Activated naive CD4-positive, alpha-beta T cell treated with Interleukin-2 at 50 U/mL for 16 hours (primary cell): ENCODE data around the gene PDZRN4.

Source experiments
- DNase-seq: peaks from one replicate; pipeline ENCODE4 v3.0.0-alpha.2; 2020

Gene PDZRN4

DNA sequence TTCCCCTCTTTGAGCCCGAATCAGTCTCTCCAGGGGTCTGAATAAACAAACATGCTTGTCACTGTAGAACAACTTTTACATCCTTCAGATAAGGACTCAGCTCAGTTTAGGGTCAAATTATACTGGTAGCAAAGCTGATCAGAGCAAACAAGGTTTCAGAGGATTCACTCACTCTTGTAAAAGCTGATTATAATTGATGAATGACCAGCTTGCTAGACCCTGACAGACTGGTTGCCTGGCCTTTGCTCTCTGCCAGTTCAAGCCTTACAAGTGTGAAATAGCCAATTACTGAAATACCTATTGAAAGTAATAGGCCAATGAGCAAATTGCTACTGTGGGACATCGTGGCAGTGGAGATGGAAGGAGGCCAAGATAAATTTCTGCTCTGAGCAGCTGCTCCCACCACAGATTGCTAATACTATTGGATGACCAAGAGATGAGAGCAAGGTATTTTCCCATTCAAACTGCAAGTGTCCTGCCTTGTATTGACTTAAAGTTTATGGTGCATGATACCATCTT, 177.6 kb downstream of the PDZRN4 start:
- no peak for DNase-seq

DNA sequence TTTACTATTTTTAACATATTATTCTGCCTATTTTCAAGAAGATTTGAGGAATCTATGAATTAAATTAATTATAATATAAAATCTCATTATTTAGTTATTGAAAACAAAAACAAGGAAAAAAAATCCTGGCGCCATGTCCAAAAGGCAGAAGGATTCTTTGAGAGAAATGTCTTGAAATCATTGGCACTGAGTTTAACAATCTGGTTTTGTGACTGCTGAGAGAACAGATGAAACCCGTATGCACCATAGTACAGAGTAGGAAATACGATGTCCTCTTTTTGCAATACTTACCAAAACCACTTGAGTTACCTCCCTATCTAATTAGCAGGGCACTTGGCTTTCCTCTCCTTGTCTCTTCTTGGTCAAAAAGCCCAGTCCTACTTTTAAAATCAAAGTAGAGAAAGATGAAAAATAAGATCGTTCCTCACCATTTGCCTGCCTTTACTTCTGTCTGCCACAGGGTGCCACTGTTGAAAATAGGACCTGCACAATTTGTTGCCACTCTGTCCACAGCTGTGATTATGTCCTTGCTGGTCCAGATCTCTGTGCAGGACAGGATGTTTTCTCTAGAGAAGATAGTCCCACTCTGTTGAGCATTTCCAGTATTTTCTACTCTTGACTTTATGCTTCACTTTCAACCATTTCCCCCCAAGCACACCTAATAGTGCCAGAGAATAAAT, 179.7 kb downstream of the PDZRN4 start:
- DNase-seq, result no peak

DNA sequence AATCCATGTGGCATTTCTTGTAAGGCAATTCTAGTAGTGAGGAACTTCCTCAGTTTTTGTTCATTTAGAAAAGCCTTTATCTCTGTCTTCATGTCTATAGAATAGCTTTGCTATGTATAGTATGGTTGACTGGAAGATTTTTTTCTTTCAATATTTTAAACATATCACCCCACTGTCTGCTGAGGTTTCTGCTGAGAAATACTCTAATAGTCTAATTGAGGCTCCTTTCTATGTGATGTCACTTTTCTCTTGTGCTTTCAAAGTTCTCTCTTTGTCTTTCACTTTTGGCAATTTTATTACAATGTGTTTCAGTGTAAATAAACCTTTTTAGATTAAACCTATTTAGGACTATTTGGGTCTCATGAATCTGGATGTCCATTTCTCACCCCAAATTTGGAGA, 192.8 kb downstream of the PDZRN4 start:
- DNase-seq, result no peak

DNA sequence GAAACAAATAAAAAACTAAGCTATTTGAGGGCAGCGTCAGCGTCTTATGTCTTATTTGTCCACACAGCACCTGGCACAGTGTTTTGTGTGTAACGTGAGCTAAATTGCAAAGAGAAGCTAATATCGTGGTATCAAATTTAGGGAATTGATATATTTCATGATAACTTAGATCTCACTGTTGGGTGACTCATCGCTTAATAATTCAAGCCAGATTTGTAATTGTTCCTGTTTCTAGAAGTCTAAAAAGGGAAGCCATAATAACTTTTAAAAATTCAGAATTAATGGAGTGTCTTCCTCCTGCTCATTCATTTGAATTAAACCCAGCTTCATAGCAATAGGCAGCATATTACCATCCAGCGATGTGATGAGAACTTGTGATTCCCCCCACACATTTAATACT, 214.7 kb downstream of the PDZRN4 start:
- DNase-seq, result no peak

DNA sequence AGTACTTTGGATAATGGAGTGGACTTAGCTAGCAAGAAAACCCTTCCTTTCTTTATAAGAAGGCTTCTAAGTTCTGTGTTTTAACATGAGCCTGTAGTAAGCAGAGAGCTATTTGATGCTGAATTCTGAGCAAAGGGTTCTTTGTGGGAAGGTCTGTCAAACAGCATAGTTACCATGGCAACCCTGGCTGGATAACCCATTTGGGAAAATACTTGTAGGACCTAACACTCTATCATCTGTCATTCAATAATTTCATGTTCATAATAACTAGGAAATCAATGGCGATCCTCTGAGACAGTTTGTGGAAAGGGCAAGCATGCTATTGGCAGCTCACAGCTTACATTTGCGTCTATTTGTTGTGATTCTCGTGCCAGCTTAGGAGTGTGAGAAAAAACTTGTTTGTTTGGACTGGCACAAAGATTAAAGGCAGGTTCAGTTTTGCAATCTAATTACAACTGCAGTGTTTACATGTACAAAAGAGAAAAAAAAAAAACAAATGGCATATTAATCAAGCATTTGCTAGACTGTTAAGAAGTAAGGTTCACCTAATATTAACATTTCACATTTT, 219.2 kb downstream of the PDZRN4 start:
- no peak for DNase-seq

DNA sequence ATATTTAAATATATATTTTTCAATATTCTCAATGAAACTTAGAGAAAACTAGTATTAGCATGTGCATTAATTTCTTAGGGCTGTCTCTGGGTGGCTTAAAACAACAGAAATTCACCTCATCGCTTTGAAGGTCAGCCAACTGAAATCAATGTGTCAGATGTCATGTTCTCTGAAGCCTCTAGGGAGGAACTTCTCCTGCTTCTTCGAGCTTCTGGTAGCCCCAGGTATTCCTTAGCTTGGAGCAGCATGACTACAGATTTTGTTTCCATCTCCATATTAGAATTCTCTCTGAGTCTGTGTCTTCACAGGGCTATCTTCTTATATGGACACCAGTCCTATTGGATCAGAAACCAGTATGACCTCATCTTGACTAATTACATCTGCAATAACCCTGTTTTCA, 221.5 kb downstream of the PDZRN4 start:
- no peak for DNase-seq

DNA sequence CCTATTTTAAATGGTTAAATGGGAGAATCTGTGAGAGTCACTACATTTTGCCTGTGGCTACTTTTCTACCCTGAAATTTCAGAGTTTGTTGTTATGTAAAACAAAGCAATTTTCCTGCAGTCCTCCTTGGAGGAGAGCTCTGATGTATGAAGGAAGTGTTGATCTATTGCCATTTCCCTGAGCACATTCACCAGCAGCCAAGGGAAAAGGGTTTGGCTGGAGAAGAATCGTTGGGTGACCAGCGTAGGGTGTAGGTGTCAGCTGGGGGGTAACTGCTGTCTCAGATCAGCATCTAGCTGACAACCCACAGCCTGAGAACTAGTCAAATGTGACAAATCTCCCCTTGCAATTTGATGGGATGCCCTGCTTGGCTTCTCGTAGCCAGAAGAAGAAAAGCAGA, 230.5 kb downstream of the PDZRN4 start:
- DNase-seq, result no peak

DNA sequence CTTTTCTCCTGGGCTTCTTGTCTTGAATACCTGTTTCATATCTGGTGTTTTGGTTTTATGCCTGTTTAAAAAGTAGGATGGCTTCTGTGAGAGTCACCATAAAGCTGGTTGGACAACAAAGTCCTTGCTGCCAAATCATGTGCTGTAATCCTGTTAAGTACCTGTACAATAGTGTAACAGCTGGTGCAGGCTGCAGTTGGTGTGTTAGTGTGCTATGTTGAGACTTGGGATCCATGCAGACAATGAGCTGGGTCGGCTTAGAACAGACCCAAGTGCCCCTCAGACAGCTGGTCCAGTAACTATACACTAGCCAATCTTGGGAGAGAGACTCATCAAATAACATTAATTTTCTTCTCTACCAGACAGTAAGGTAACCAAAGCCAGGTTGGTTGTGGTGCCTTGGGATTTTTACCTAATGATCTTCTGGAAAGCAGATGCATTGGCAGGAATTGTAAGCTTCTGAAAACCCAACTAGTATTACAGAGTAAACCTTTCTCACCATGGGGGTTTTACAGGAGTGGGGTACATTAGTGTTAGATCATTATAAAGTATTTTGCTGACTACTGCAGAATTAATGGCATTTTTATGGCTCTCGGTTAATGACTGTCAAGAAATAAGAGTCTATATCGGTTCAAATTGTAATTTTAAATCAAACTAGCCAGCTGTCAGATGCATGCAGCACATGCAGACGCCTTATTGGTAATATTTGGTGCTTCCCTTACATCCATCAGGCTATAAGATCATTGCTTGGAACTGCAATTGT, 231.2 kb downstream of the PDZRN4 start:
- DNase-seq, result no peak

DNA sequence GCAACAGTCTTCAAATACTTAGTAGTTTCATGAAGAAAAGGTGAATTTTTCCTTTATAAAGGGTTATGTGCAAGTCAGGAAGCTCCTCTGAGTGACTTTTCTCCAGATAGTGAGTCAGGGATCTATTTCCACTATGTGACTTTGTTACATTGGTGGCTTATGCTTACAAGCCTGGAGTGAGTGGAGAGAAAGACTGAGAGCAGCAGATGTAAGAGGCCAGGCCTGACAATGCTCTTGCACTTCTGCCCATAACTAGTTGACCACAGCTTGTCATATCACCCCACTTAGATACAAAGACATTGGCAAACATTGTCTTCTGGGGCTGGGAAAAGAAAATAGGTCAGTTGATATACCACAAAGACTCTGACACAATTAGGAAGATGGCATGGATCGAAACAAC, 236.5 kb downstream of the PDZRN4 start:
- DNase-seq, result no peak

DNA sequence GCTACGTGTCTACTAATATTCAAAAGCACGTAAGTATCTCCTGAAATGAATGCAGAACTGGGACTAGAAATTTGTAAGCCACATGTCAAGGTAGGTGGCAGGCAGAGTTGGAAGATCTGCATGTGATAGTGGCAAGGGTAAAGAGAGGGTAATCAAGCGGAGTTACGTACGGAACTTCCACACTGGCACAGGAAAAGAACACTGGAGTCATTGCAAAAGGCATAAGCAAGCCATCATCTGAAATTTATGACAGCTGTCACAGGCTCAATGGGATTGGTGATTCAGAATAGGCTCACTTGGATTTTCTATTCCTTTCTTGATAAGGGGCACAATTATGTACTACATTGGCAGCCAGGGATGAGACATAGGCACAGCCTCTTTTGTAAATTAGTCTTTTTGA, 245.3 kb downstream of the PDZRN4 start:
- no peak for DNase-seq

DNA sequence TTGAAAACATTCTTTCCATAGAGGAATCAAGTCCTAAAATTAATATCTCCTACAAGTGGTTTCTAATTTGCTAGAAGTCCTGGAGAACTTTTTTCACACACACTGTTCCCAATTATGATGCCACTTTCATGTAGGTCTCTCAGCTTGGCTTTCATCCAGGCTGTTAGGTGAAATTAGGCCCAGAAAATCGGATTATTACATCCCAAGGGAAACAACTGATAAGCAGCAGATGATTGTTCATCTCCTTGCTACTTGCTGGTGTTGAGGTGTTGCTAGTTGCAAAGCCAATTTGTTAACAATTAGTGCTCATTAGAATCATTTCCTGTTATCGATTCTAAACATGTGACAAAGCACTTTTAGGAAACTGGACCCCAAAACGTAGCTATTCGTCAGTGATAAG, 248.0 kb downstream of the PDZRN4 start:
- DNase-seq, result no peak

DNA sequence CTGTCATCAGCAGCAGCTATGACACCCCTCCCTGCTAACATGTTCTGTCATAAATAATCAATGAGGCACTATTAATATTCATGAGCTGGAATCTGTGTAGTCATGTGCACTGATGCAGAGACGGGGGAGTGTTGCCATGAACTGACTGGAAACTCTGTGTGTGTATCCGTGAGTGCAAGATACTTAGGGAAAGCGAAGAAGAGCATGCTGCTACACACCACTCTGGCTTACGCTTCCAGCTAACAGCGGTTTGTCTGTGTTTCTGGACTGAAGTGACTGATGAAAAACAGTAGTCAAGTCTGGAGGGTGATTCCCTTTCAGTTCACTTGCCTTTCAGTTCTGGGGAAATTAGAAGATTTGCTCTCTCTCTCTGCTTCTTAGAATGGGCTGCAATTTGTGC, 249.4 kb downstream of the PDZRN4 start:
- no peak for DNase-seq

DNA sequence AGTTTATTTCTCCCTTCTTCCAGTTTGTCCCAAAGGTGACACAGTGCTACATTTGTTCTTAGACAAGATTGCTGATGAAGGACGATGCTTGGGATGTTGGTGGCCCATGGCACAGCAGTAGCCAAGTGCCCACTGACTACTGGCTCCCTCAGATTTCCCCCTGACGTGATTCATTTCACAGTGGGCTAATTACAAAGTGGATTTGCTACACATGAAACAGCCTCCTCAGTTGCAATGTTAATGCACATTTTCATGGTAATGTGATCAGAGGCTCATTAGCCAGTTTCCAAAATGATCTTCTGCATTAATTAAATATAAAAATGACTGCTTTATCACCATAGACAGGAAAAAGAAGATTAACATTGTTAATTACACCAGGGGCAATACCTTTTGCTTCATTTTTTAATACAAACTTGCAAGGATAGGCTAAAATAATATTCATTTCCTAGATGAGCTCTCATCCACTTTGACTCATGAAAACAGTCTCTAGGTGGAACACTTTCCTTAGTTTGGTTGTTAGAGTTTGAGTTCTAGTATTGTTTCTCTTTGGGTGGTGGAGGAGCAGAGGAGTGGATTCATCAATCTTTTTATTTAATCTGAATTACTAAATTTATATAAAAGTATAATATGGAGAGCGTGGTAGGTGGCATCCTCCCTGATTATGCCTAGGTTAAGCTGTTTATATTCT, 250.9 kb downstream of the PDZRN4 start:
- DNase-seq, result no peak

DNA sequence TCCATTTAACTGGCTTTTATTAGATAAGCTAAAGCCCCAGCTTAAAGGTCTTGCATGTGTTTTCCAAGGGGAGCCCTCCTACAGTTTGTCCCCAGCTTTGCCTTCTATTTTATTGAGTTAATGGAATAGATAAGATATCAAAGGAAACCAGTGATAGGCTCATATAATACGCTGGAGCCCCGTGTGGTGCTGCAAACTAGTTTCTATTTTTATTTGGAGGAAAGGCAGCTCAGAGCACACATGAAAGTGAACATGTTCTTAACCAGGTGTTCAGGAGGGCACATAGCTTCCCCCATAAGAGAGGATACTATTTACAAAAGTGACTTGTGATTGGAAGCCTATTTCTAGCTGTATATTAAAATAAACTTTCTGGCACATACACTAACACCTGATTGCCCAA, 251.7 kb downstream of the PDZRN4 start:
- DNase-seq, result no peak

DNA sequence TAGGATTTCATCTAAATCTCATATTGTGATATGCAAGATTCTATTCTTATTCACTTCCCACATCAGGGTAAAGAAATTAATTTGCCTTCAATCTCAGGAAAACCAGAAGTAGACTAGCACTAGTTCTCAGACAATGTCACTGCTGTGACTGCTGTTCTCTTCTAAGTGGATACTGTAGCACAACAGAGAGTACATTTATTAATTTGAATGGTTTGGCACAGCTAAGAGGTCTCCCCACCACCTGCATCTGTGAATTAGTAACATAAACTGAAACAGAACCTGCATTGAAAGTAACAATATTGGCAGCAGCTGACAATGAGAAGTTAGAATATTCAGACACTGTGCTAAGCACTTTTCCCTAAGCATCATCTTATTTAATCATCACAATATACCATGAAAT, 253.1 kb downstream of the PDZRN4 start:
- DNase-seq, result no peak

DNA sequence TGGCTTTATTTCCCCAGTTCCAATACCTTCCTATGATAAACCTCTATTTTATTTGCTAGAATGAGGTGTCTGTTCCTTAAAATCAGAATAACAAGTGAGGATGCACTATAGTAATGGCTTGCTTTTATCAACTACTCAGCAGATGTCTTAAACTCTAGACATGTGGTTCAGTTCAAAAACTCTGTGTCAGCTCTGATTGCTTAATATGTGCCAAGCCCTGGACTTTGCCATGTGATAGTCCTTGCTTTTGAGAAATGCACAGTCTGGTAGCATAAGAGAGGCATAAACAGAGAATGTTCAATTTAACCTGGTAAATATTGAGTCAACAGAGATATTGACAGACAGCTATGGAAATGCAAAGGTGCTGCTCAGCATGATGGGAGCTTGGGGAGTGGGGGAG, 254.8 kb downstream of the PDZRN4 start:
- DNase-seq, result no peak

DNA sequence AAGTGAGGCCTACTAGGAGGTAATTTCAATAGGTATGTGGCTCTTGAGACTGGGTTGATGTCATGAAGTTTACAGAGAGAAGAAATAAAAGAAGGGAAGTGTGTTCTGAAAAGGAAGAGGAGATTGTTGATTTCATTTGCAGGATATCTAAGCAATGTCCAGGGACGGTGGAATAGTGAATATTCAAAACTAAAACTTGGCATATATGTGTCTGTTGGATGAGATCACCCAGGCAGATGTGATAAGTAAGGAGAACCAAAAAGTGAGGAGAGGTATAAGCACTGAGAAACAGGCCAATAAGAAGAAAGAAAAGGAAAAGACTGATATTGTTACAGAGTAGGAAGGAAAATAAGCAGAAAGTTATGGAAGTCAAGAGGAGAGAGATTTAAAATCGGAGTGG, 255.6 kb downstream of the PDZRN4 start:
- DNase-seq, result no peak

DNA sequence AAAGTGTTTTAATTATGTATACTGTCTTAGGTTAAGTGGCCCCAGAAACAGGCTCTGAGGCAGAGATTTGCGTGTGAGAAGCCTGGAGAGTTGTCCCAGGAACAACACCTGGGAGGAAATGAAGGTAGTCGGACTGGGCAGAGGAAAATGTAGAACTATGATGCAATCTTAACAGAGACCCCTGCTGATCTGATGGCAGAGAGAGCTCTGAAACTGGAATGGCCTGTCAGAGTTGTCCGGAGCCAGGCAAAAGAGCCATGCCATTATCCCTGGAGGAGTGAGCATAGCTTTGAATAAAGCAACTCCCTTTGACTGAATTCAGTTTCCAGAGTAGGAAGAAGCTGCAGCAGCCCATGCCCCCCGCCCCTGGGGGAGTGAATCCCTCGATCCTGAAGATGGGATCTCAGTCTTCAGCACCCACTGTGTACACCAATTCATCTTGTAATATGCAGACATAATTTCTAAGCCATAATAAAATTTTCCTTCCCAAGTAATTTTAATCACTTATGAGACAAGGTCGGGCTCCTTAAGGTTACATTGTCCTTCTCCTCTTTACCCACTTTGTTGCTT, 264.8 kb downstream of the PDZRN4 start:
- DNase-seq, result no peak

DNA sequence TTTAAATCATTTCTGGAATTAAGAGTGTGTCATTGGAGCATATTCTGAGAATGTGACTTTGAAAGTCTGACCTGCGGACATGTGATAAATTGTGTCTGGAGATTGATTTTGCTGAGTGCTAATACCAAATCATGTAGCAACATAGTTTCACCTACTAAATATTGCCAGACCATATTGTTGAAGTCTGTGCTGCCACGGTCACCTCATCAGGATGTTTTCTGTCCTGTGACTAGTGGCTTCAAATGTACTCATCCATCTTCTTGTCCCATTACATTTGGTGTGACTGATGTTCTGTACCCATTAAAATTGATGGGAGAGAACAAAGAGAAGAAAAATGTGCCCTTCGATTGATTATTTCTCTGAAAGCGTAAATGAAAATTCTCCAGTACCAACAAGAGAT, 265.3 kb downstream of the PDZRN4 start:
- no peak for DNase-seq

DNA sequence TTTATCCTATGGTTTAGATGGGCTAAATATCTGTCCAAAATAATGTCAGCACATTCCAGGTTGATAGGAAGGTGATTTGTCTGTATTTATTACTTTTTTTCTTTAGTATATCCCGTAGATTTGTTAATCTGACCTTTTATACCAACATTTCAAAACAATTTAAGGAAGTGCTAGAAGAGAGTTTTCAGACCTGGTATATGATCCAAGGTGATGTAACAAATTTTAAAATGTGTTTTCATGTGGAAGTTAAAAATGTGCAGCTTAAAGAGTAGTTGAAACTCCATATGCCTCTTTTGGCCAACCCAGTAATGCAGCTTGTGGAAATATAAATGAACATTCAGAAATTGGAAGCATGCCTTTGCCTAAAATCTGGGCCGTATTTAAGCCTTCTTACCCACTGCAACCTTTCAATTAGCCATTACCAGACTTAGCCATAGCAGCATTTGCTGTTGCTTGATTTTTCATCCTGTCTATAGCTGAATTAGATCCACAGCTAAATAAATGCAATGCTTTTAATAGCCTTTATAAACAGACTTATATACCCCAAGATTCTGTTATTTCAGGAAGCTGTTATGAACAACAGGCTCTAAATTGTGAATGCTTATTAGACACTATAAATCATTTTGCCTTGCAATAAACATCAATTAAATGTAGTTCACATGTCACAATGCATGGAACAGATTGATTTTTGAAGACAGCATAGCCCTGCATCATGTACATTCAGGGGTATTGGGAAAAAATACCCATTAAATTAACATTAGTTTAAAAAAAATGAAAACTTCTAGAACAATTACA, 271.2 kb downstream of the PDZRN4 start:
- no peak for DNase-seq

DNA sequence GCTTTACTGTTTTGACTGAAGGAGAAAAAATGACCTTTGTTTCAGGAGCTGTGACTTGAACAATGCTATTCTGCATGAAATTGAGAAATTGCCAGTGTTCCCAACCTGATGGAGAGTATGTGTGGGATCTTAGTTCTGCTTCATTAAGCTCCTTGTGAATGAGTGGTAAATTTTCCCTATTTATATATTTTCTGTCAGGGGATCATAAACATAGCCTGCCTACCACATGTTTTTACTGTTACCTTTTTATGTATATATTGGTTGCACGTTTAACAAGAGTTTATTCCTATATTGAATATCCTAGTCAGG, 271.7 kb downstream of the PDZRN4 start:
- no peak for DNase-seq

DNA sequence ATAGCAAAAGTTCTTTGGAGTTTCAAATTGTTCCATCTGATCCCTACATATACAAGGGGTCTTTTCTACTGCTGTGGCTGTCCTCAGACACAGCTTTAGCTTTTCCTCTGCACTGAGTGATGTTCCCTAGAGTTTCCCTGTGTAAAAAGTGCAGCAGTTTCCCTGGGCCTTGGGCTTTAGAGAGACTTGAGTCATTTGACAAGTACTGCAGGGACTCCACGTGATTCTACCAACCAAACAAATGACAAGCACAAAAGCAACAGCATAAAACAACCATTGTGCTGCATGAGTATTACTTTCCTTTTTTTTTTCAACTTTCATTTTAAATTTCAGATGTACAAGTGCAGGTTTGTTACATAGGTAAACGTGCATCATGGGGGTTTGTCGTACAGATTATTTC, 272.8 kb downstream of the PDZRN4 start:
- DNase-seq, result no peak

DNA sequence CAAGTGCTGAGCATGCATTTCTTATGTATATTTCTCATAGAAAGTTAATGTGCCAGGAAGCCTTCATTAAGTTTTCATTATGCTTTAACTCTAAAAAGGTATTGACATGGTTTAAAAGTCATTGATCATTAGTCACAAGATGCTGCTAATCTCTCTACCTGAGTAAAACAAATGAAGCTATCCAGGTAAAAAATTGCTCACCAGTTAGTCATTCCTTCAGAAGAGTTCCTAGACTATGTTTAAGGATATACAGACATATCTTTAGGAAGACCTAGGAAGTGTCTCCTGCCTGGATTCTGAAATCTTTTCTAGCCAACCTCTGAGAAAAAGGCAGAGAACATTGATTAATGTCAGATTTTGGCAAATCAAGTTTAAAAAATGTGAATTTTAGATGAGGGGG, 274.2 kb downstream of the PDZRN4 start:
- DNase-seq, result no peak
